Uterus (tissue), 2 donors: ENCODE results near the gene IL26.

Experiments used
- POLR2A ChIP-seq, 2 donors: fragments of 450-650 bp; IDR thresholded peaks; one replicate each; pipeline ENCODE4 v1.6.1; 2016; ENCODE audit warnings: antibody characterized with exemption in 2 of 2, mild to moderate bottlenecking in 1 of 2, moderate library complexity in 1 of 2
- TF ChIP-seq, protein P1 (sequence below), 4 experiments: fragments of 200-600 bp in 2 of 4; fragments of 450-650 bp in 2 of 4; sonication (generic) in 2 of 4; IDR thresholded peaks; one replicate each; pipeline ENCODE4 v1.5.1; 2016 to 2019; ENCODE audit warnings: antibody characterized with exemption in 4 of 4, mild to moderate bottlenecking in 2 of 4, moderate library complexity in 1 of 4

DNA sequence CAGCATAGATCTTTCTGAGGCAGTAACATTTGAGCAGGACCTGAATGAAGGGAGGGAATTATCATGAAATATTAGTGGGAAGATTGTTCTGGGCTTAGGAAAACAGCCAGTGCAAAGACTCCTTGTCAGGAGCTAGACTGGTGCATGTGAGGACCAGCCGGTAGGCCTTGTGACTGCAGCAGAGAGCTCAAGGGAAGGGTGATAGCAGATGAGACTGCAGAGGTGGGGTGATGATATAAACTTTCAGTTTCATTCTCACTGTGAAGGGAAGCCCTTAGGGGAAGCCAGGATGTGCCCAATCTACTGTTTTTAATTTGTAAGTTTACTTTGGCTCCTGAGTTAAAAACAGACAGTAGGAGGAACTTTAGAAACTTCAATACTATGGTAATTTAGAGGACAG lies 15.4 kb upstream of the IL26 start:
- no peak for TF ChIP-seq POLR2A (IDR thresholded peaks at IDR 0.05)
- TF ChIP-seq, protein P1, sequence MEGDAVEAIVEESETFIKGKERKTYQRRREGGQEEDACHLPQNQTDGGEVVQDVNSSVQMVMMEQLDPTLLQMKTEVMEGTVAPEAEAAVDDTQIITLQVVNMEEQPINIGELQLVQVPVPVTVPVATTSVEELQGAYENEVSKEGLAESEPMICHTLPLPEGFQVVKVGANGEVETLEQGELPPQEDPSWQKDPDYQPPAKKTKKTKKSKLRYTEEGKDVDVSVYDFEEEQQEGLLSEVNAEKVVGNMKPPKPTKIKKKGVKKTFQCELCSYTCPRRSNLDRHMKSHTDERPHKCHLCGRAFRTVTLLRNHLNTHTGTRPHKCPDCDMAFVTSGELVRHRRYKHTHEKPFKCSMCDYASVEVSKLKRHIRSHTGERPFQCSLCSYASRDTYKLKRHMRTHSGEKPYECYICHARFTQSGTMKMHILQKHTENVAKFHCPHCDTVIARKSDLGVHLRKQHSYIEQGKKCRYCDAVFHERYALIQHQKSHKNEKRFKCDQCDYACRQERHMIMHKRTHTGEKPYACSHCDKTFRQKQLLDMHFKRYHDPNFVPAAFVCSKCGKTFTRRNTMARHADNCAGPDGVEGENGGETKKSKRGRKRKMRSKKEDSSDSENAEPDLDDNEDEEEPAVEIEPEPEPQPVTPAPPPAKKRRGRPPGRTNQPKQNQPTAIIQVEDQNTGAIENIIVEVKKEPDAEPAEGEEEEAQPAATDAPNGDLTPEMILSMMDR (IDR thresholded peaks at IDR 0.05): no peak
